HG03196 (cell line): ENCODE measurements around the gene MAP3K3.

Source experiments
- ATAC-seq: cut with Tn5 transposase; IDR thresholded peaks from one replicate; pipeline ENCODE4 v1.9.1; 2021; ENCODE audit not compliant: unreplicated experiment

MAP3K3 gene

DNA sequence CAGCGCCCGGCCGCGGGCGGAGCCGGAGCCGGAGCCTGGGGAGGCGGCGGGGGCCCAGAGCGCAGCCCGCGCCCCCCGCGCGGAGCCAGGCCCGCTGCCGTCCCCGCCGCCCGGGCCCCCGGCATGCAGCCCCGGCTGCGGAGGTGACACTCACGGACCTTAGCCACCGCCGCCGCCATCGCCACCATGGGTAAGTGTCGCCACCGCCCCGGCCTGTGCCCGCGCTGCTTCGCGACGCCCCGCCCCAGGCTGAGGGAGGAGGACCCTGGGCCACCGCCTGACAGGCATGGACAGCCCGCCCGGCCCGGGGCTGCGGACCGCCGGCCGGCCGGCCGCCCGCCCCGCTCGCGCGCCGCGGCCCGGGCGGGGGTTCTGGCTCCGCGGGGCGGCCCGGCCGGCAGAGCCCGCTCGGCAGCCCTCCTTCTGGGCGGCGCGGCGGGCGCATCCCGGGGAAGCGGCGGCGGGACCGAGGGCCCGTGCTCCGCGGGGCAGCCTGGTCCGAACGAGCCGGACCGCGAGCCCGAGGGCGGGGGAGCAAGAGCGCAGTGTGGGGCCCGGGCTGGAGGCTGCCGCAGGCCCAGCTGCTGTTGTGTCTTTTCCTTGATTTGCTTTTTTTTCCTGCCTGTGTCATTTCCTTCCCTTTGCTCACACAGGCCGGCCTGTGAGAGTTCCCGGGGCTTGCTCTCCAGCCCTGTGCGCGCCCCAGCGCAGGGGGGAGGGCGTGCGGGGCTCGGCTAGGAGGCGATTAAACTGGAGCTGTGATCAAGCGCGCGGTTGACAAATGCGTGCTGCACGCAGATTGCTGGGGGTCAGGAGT is 565 bp downstream of the MAP3K3 start:
- ATAC-seq = peak; percentile 25

DNA sequence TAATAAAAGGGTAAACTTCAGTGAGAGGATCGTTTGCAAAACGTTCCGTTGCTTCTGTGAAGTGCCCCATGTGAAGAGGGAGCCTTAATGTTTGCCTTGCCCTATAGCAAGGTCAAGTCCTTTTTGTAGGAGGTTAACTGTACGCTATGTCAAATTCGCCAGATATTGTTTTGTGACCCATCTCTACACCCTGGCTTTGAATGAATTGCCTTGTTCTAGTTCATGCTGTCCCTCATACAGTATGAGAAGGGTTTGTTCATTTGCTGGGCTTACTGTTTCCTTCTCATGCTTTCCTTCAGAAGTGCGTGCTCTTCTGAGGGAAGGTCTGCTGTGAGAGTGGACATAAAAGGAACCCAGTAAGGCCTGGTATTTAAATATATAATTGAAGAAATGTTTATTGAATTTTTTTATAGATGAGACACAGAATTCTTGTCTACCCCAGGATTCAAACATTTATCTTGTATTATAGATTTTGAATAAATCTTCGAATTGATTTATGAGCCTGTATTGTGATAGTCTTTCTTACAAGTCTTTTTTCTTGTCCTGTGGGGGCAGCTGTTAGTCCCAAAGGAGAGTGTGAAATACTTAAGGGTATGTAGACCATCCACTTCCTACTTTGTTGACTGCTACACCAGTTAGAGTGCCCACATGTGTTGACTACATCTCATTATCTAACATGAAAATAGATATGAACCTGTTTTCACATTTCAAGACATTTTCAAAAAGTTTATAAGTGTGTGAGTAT is 1.7 kb downstream of the MAP3K3 start:
- ATAC-seq = no peak

DNA sequence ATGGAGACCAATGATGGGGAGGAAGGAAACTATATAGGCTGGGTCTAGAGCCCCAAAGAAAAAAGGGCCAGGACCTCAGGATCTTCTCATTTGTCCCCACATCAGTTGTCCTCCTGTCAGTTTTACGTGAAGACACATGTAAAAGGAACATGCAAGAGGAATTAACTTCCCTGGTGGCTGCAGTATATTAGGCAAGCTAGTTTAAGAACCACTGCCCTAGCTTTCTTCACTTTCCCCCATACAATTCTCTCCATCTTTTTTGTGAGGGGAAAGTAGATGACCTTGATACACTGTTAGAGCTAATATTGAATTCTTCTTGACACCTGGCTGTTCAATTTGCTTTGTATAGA is 2.3 kb downstream of the MAP3K3 start:
- ATAC-seq = no peak

DNA sequence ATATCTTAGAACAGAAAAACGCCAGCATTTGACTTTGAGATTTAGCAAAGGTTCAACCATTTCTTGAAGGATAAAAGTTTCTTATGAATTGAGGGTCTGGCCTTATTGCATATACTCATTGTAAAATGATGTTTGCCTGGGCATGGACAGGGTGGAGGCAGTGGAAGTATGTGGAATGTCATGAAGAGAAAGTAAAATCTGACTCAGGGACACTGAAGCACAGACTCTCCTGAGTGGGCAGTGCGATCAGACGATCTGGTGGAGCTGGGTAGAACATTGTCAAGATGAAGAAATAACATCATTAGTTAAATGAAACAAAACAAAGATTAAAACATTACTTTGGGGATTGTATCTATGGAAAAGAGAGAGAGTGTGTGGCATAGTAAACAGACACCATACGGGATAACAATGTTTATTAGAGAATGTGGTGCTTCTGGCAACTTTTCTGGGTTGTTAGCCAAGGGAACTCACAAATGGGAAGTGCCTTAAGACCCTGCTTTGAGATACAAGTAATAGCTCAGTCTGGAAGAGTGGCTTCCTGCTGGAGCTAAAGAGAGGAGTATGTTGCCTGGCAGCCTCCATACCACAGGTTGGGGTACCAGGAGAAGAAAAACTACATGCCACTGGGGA is 4.4 kb downstream of the MAP3K3 start:
- ATAC-seq = no peak

DNA sequence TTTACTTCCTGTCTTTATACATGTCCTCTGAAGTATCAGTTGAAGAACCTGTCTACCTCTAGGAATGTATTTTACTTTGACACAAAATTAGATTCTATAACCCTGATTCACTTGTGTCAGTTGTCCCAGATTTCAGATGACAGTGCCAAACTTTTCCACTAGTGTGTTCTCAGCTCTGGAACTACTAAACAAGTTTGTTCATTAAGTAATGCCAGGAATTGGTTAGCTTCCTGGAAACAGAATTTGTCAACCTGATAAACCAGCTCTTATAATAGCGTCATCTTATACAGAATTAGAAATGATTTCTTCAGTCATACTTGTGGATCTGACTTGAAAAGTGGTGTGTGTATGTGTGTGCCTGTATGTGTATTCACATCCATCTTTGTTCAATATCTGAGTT is 7.4 kb downstream of the MAP3K3 start:
- ATAC-seq = no peak

DNA sequence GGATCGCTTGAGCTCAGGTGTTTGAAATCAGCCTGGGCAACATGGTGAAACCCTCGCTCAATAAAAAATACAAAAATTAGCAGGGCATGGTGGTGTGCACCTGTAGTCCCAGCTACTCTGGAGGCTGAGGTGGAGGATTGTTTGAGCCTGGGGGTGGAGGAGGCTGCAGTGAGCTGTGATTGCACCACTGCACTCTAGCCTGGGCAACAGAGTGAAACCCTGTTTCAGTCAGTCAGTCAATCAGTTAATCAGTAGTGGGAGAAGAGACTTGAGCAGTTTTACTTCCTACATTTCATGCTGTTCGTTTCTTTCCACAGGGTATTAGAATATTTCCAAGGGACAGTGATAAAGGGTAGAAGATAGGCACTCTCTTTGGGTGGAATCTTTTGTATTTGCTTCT is 8.8 kb downstream of the MAP3K3 start:
- ATAC-seq = no peak

DNA sequence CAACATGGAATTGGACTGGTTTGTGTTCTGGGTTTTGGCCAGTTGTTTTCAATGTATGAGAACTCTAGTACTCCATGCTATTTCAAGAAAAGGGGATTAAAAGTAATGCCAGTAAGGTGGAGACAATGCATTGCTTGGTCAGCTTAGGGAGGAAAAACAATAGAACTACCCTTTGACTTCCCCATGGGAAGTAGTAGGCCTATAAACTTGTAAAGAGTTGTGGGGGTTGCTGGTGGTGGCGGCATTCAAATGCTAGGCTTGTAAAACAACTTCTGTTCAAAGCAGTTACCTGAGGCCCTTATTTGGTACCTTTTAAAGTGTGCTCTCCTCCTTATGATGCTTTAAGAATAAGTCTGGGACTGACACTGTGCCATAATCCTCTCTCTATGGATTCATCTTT is 9.4 kb downstream of the MAP3K3 start:
- ATAC-seq = no peak

DNA sequence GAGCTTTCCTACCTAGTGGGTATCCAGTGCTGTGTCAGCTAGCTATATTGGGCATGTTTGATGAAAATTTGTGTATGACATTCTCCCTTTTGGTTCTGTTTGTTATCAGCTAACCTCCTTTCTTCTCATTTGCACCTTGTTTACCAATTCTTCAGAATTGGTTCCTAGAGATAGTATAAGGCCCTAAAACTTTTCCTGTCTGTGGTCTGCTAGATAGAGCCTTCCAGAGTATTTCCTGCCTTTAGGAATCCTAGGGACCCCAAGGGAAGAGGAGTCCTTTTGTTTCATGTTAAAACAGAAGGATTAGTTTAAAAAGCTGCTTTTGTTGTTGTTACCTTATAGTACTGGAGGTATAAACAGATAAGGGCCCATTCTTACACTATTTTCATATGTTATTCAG is 11.5 kb downstream of the MAP3K3 start:
- ATAC-seq = no peak

DNA sequence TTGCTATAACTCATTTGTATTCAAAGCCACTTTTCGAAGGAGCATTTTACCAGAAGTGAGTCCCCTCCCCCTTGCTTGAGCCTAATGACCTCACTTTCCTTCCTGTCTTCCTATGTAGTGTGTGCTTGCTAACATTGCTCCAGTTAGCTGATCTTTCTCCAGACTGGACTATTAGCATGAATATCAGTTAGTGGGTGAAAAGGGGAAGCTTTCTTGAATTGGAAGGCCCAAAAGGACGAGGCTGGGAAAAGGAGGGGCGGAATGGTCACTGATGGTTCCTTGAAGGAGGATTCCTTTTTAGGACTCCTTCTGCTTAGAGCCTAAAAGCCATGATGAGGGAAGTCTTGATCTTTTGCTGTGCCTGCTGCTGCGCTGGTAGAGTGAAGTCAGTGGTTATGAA is 11.9 kb downstream of the MAP3K3 start:
- ATAC-seq = no peak

DNA sequence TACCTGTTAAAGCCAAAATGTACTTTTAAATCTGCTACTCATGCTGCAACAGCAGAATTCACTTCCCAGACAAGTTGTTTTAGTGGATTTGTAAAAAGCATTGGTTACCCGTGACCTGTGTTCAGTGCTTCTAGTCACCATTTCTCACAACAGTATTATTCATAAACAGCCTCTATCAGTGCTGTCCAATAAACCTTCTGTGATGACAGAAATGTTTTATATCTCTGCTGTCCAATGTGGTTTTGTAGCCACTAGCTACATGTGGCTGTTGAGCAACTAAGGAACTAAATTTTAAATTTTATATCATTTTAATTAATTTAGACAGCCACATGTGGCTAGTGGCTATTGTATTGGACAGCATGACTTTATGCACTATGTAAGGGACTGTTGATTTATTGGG is 12.6 kb downstream of the MAP3K3 start:
- no peak for ATAC-seq

DNA sequence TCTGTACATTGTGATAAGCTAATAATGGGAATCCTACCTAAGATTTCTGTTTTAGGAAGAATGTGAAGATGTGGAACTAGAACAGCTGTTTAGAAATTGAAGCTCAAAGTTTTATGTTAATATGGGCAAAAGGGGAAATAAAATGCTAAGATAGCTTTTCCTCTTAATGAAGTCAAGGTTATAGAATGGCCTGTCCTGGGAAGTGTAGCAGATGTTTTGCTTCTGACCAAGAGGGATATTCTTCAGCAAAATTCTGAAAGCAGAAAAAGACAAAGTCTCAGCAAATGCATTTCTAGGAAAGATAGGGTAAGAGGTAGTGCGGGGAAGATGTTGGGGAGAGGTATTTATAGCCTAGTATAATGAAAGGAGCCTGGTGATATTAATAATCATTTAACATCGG is 13.1 kb downstream of the MAP3K3 start:
- ATAC-seq = no peak

DNA sequence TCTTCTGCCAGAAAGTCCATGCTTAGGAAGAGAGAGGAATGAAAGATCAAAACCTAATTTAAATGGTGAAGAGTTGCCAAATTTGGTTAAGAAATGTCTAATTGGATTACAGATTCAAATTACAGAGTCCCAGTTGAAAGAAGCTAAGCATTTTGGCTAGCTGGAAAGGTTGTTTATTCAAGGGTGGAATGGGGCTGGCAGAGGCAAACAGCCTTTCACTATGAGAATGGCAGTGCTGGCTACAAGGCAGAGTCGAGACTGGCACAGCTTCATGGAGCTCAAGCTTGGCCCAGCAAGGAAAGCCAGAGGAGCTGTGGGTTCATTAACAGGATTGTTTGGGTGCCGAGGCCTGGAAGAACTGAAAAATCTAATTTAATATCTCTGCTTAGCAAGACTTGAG is 13.6 kb downstream of the MAP3K3 start:
- no peak for ATAC-seq

DNA sequence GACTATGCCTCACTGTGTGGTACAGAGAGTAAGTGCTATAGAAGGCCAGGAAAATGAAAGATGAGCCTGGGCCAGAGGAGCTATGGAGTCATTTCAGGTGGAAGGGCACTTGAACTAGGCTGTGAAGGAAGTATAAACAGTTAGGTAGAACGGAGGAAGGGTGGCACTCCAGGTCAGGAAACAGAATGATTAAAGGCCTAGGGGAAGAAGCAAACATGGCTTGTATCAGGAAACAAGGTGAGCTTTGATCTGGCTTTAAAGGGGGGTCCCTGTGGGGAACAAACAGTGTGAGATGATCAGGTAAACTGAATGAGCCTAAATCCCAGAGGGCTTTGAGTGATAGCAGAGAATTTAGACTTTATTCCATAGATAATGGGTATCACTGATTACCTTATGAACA is 16.9 kb downstream of the MAP3K3 start:
- no peak for ATAC-seq

DNA sequence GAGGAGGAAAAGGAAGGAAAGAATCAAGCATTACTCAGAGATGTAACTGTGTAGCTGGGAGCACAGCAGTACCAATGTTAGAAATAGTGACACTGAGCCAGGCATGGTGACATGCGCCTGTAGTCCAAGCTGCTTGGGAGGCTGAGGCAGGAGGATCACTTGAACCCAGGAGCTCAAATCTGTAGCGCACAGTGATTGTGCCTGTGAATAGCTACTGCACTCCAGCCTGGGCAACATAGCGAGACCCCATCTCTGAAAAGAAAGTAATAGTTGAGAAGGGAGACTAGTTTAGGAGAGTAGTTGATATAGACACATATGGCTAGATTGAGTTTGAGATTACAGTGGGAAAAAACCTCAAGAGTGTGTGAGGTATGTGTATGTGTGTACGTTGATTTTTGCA is 17.8 kb downstream of the MAP3K3 start:
- ATAC-seq = no peak

DNA sequence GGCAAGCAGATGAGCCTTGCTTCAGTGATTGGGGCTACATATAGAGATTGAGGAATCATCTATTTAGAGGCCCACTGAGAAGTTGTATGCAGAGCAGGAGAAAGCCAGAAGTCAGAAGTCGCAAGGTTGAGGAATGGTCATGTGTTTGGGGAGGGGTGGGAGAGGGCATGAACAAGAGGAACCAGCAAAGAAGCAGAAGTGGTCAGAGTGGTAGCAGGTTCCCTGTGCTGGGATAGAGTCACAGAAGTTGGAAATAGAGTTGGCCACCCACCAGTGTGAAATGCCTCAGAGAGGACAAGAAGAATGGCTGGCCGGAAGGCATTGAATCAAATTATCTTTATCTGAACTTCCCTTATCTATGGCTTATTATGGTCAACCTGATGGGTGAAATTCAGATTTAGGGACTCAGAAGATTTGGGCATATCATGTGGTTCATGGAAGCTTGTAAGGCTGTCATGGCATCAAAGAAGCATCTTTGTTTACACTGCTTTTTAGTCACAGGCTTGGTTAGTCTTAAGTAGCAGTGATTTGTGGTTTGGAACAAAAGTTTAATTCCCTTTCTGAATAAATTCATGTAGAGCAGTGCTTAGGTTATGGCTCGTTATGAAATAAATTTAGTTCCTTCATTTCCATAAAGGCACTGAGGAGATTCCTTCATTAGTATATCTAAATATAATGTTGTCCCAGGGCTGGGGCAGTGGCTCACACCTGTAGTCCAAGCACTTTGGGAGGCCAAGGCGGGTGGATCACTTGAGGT is 19.7 kb downstream of the MAP3K3 start:
- no peak for ATAC-seq

DNA sequence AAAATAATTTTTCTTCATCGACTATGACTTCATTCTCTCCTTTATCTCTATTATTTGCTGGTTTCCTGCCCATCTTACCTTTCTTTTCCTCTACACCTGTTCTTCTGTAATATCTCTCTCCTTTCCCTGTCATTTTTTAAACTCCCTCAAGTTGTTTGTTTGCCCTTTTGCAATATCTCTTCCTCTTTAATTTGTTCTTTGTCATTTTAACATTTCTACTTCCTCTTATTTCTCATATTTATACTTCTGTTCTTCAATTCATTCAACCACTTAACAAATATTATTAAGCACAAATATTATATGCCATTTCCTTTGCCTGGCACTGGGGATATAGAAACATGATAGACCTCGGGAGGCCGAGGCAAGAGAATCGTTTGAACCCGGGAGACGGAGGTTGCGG is 22.6 kb downstream of the MAP3K3 start:
- ATAC-seq = no peak

DNA sequence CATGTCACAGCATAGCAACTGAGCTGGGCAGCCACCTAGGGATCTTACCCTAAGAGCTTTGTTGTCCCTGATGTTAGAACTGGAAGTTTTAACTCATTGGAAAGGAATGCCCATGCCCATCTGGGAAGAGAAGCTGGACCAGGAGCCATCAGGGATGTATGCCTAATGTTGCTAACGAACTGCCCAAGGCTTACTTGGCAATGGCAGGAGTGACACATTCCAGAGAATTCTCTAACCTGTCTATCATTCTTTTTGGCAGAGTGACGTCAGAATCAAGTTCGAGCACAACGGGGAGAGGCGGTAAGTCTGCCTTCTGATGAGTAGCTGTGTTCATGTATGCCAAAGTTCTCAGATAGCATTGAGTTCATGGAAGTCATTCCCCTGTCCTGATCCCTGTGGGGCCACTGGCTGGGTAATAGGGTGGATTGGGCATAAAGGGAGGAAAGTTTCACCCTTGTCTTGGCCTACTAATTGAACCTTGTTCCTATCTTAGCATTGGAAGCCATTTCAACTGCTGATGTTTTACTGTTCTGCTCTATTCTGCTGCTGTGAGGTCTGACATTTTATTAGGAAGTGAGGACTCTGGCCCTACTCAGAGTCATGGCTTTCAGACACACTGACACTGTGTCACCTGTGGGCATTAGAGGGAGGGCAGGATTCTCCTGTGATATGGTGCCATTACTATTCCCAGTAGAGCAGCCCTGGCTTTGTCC is 23.7 kb downstream of the MAP3K3 start:
- peak; percentile 50 for ATAC-seq

DNA sequence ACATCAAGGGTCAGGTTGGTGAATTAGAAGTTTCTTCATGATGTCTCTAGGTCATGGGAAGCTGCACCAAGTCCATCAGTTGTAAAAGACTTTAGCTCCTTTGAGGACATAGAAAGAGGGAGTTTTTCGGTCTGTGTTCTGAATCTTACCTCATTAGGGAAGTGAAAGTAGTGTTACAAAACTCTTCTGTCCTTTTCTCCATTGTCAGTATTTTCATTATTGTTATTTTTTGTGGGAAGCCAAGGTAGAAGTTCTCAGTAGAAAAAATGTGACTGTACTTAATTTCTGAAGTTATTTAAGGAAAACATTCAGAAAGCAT is 24.2 kb downstream of the MAP3K3 start:
- peak; percentile 77 for ATAC-seq

DNA sequence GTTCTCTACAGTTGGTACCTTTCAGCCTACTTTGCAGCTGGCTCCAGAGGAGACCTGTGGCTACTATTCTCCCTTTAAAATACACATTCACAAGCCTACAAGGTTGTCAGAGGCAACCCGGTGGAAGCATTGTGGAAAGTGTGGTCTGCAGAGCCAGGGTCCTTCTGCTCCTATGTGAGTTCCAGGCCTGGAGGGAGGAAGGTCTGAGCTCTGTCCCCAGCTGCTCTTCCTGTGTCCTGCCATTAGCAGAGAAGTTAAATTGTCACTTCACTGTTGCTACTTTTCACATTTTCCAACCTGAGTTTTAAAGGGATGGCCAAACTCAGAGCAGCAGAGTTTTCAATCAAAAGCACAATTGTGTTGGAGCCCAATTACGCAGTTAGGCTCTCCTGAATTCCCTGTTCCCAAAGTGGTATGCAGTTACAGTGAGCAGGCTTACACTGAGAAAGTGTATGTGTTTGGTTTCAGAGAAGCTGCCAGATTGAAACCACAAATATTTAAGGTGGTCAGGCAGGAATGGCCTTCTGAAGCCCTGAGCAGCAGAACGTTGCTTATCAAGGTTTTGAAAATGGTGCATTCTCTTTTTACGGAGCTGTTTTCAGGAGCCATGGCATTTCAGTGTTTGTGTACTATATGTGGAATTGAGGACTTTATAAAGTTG is 25.0 kb downstream of the MAP3K3 start:
- ATAC-seq = no peak

DNA sequence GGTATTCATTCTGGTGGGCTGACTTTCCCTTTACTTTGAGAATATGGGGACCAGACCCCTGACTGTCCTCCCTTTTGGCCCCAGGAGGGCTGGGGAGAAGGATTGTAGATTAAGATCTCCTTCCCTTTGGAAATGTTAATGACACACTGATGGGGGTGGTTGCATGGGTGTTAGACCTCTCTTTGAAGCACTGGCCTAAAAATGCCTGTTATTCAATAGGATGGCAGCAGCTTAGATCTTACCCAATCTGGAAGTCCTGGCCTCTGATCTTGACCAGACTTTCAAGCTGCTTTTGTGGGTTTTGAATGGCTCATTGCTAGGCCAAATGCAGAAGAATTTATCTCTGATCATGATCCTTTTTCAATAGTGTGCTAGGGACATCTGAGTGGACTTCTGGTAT is 25.7 kb downstream of the MAP3K3 start:
- no peak for ATAC-seq

DNA sequence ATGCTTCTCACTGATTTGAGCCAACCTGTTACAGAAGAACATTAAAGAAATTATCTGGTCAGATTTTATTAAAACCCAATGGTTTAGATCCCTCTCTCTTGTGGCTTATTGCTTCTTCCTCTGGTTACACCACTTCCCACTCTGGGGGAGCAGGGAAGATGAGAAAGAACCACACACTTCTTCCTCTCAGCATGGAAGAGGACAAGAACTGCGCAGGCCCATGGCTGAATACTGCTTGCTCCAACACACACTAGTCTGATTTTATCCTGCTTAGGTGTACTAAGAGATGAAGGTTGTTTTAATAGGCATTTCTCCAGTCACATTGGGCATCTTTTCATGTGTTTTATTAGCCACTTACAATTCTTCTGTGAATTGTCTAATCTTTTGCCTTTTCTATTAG is 27.6 kb downstream of the MAP3K3 start:
- no peak for ATAC-seq
